Measurements from ENCODE around the gene AFMID.

GRCh38 chr17:78255029-78255656 is 68.0 kb downstream of the AFMID start:
- no peak for TF ChIP-seq PKNOX1 (IDR thresholded peaks at IDR 0.05)
- no peak for TF ChIP-seq NFRKB (IDR thresholded peaks at IDR 0.05)
